Peyer's patch (tissue), 4 donors: Measurements from ENCODE around the gene AFTPH.

Experiments used
- POLR2A ChIP-seq, 2 donors: fragments of 450-650 bp; IDR thresholded peaks; one replicate each; pipeline ENCODE4 v1.5.1; 2017; ENCODE audit warnings: antibody characterized with exemption in 2 of 2, mild to moderate bottlenecking in 2 of 2, moderate library complexity in 2 of 2
- TF ChIP-seq, protein P1 (sequence below), 6 experiments: fragments of 450-650 bp in 4 of 6; fragments of 200-600 bp in 2 of 6; sonication (generic) in 1 of 6; IDR thresholded peaks; one replicate each; pipeline ENCODE4 v1.5.1; 2017 to 2019; ENCODE audit warnings: antibody characterized with exemption in 6 of 6, mild to moderate bottlenecking in 3 of 6, moderate library complexity in 1 of 6

DNA sequence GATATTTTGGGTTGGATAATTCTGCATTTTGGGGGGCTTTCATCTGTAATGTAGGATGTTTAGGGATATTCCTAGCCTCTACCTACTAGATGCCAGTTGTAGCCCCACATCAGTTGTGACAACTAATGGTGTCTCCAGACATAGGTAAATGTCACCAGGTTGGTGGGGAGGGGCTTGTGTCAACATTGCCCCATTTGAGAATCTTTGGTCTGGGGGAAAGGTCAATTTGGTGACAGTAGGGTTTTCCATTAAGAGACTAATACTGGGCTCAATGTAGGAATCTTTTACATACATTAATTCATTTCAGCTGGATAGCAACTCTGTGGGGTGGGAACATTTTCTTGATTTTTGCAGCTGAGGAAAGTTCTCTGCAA lies 6.6 kb upstream of the AFTPH start:
- TF ChIP-seq, protein P1, sequence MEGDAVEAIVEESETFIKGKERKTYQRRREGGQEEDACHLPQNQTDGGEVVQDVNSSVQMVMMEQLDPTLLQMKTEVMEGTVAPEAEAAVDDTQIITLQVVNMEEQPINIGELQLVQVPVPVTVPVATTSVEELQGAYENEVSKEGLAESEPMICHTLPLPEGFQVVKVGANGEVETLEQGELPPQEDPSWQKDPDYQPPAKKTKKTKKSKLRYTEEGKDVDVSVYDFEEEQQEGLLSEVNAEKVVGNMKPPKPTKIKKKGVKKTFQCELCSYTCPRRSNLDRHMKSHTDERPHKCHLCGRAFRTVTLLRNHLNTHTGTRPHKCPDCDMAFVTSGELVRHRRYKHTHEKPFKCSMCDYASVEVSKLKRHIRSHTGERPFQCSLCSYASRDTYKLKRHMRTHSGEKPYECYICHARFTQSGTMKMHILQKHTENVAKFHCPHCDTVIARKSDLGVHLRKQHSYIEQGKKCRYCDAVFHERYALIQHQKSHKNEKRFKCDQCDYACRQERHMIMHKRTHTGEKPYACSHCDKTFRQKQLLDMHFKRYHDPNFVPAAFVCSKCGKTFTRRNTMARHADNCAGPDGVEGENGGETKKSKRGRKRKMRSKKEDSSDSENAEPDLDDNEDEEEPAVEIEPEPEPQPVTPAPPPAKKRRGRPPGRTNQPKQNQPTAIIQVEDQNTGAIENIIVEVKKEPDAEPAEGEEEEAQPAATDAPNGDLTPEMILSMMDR (IDR thresholded peaks at IDR 0.05) = no peak
- no peak for TF ChIP-seq POLR2A (IDR thresholded peaks at IDR 0.05)
